Panc1 (cell line): ENCODE measurements around the gene HES7. TPM values are rescaled to one million over a fixed set of nuclear protein-coding genes. Genes with fewer than 3 reads are reported as not detected.
A peak's percentile ranks its signal among the peaks of the same experiment; 100 is the strongest.

Source experiments
- ATAC-seq: fragments of 200-7000 bp; cut with Tn5 transposase; 2 replicates; pipeline ENCODE4 v1.9.1; 2020; ENCODE audit warnings: mild to moderate bottlenecking, moderate library complexity
- BruUV-seq: library from RNA; stranded (reverse); fragments of 400-500 nt; replicated peaks from 2 replicates; lab custom pipeline; 2021; lab: Mats Ljungman, UMichigan
- CTCF ChIA-PET: fragments of 300-600 bp; sonication (Branson Sonifier 250); formaldehyde crosslinking; loops from one replicate; lab custom pipeline; 2022; ENCODE audit warnings: antibody characterized with exemption; lab: Charles Lee
- POLR2A ChIA-PET: fragments of 300-600 bp; sonication (Branson Sonifier 250); formaldehyde crosslinking; loops from one replicate; lab custom pipeline; 2022; ENCODE audit warnings: antibody characterized with exemption; lab: Charles Lee
- DNase-seq: peaks from one replicate; pipeline ENCODE4 v3.0.0-alpha.2; 2010; ENCODE audit warnings: low read depth, low spot score
- H3K27ac ChIP-seq: 2 replicates; pipeline ENCODE4 v1.5.1; 2011; ENCODE audit warnings: mild to moderate bottlenecking, low read length, inconsistent platforms
- H3K27me3 ChIP-seq: fragments of 200-500 bp; sonication (Bioruptor generic); 2 replicates; pipeline ENCODE4 v1.6.0; 2014; ENCODE audit warnings: low read length, inconsistent platforms; ENCODE audit not compliant: control insufficient read depth, insufficient read depth
- H3K36me3 ChIP-seq: fragments of 200-500 bp; sonication (Bioruptor generic); 2 replicates; pipeline ENCODE4 v1.5.1; 2014; ENCODE audit warnings: inconsistent platforms, mild to moderate bottlenecking, low read length, moderate library complexity; ENCODE audit not compliant: control insufficient read depth, insufficient read depth
- H3K4me1 ChIP-seq: 2 replicates; pipeline ENCODE4 v1.5.1; 2011; ENCODE audit warnings: inconsistent platforms, mild to moderate bottlenecking, low read length, moderate library complexity; ENCODE audit not compliant: control insufficient read depth, insufficient read depth
- H3K4me3 ChIP-seq, 2 experiments: 2 replicates each; pipeline ENCODE4 v1.5.1; 2011 to 2012; ENCODE audit warnings: low read depth in 2 of 2, low read length in 2 of 2, mild to moderate bottlenecking in 2 of 2, inconsistent platforms in 1 of 2, moderate library complexity in 1 of 2
- H3K9me3 ChIP-seq: fragments of 200-500 bp; sonication (Bioruptor generic); 2 replicates; pipeline ENCODE4 v1.5.1; 2014; ENCODE audit warnings: low read depth, mild to moderate bottlenecking, inconsistent platforms, low read length, moderate library complexity; ENCODE audit not compliant: control insufficient read depth, insufficient read depth
- CTCF ChIP-seq: fragments of 450-650 bp; IDR thresholded peaks from 2 replicates; pipeline ENCODE4 v1.5.1; 2017; ENCODE audit warnings: mild to moderate bottlenecking
- POLR2AphosphoS5 ChIP-seq: IDR thresholded peaks from 2 replicates; pipeline ENCODE4 v1.6.1; 2012; ENCODE audit warnings: mild to moderate bottlenecking, low read depth, low read length, moderate library complexity
- REST ChIP-seq, 2 experiments: IDR thresholded peaks; 2 replicates each; pipeline ENCODE4 v1.6.1; 2011 to 2012; ENCODE audit warnings: low read depth in 2 of 2, control low read depth in 1 of 2, low read length in 1 of 2, mild to moderate bottlenecking in 1 of 2, moderate library complexity in 1 of 2; ENCODE audit not compliant: insufficient read depth in 1 of 2
- SIN3A ChIP-seq: IDR thresholded peaks from 2 replicates; pipeline ENCODE4 v1.6.1; 2012; ENCODE audit warnings: low read depth, mild to moderate bottlenecking, low read length, moderate library complexity, borderline replicate concordance; ENCODE audit not compliant: insufficient read depth
- TCF7L2 ChIP-seq: IDR thresholded peaks from 2 replicates; pipeline ENCODE4 v1.6.1; 2011; ENCODE audit warnings: mild to moderate bottlenecking, low read depth, low read length, inconsistent platforms
- in situ Hi-C: cut with HindIII; loops from 2 replicates; pipeline ENCODE4 v1.10.0; 2016; ENCODE audit warnings: low sequenced_read_pairs, low pct_unique_long_range_greater_than_20kb
- intact Hi-C: fragments of 100-400 bp; cut with micrococcal nuclease; formaldehyde crosslinking; loops from one replicate; pipeline ENCODE4 v1.10.0; 2022; ENCODE audit not compliant: unreplicated experiment
- total RNA-seq: library from RNA; stranded (reverse); gene quantifications from one replicate; pipeline ENCODE4 v1.2.1, GENCODE V29; 2021; ENCODE audit not compliant: unreplicated experiment

The HES7 gene
- total RNA-seq, 1 experiment from 2014 or later: 4.0 TPM

- ChIA-PET POLR2A (interaction anchor here (0.5 kb wide), 1 partner anchor 324 kb away, joined by 3 read pairs; no protein-coding TSS in a partner anchor), CTCF (no interaction called here)
- H3K27me3 ChIP-seq: no peaks in the 10 kb centered on the region
- no peaks in the 10 kb centered on the region for H3K36me3 ChIP-seq
- no peak for DNase-seq
- H3K9me3 ChIP-seq: no peaks in the 10 kb centered on the region
- H3K27ac ChIP-seq: no peak overlapping the region
- intact Hi-C loops (loop anchor here (5.0 kb wide), 1 partner anchor 35 kb away; no protein-coding TSS in a partner anchor), in situ Hi-C loops (no loop called here)
- no peaks in the 10 kb centered on the region for H3K4me1 ChIP-seq
- BruUV-seq: no TSS peak
- H3K4me3 ChIP-seq: peak overlapping the region; percentile 60 to 91
- no peak for TF ChIP-seq CTCF
- no peak for TF ChIP-seq TCF7L2
- no peak for TF ChIP-seq REST (IDR thresholded peaks at IDR 0.05; ENCODE audit: insufficient read depth in 1 of 2, low read depth in 2 of 2, low read length in 1 of 2)
- ATAC-seq: no peak
These were observed 6.4 kb downstream of the HES7 start for GRCh38 chr17:8117367-8117979.

- H3K9me3 ChIP-seq: no peaks in the 10 kb centered on the region
- DNase-seq (no peak), ATAC-seq (no peak)
- no peak overlapping the region for H3K4me3 ChIP-seq
- ChIA-PET CTCF (no interaction called here), POLR2A (no interaction called here)
- no peak overlapping the region for H3K27ac ChIP-seq
- H3K36me3 ChIP-seq: no peaks in the 10 kb centered on the region
- TF ChIP-seq TCF7L2: no peak
- TF ChIP-seq POLR2AphosphoS5: no peak
- no peaks in the 10 kb centered on the region for H3K4me1 ChIP-seq
- H3K27me3 ChIP-seq: no peaks in the 10 kb centered on the region
- intact Hi-C loops: loop anchor here (5.0 kb wide), 1 partner anchor 34 kb away; no protein-coding TSS in a partner anchor
- in situ Hi-C loops: no loop called here
- BruUV-seq: no TSS peak
These were observed 7.1 kb downstream of the HES7 start for GRCh38 chr17:8116776-8117175.

- ChIA-PET CTCF (interaction anchor here (0.6 to 0.9 kb wide), 2 partner anchors 51 to 408 kb away, joined by 4 to 5 read pairs; no protein-coding TSS in a partner anchor), POLR2A (interaction anchor here (0.6 kb wide), 1 partner anchor 255 kb away, joined by 10 read pairs; no protein-coding TSS in a partner anchor)
- Histone ChIP-seq H3K27ac (no peak overlapping the region), H3K4me3 (no peak overlapping the region), H3K4me1 (no peaks in the 10 kb centered on the region), H3K27me3 (no peaks in the 10 kb centered on the region), H3K9me3 (no peaks in the 10 kb centered on the region), H3K36me3 (no peaks in the 10 kb centered on the region)
- in situ Hi-C loops (no loop called here), intact Hi-C loops (no loop called here)
- no TSS peak for BruUV-seq
- DNase-seq (no peak), ATAC-seq (no peak)
- no peak for TF ChIP-seq SIN3A
- no peak for TF ChIP-seq REST (IDR thresholded peaks at IDR 0.05; ENCODE audit: insufficient read depth in 1 of 2, low read depth in 2 of 2, low read length in 1 of 2)
- no peak for TF ChIP-seq TCF7L2
- TF ChIP-seq CTCF: no peak
- TF ChIP-seq POLR2AphosphoS5: no peak
These were observed 13.0 kb downstream of the HES7 start for GRCh38 chr17:8110907-8111306.
